ENCODE results near the gene ZBTB44.
"Not testable (repeated sequence)": the region's sequence is repeated elsewhere in the genome, so short reads cannot be mapped to it uniquely, and the experiment has no call there.

ZBTB44 gene

DNA sequence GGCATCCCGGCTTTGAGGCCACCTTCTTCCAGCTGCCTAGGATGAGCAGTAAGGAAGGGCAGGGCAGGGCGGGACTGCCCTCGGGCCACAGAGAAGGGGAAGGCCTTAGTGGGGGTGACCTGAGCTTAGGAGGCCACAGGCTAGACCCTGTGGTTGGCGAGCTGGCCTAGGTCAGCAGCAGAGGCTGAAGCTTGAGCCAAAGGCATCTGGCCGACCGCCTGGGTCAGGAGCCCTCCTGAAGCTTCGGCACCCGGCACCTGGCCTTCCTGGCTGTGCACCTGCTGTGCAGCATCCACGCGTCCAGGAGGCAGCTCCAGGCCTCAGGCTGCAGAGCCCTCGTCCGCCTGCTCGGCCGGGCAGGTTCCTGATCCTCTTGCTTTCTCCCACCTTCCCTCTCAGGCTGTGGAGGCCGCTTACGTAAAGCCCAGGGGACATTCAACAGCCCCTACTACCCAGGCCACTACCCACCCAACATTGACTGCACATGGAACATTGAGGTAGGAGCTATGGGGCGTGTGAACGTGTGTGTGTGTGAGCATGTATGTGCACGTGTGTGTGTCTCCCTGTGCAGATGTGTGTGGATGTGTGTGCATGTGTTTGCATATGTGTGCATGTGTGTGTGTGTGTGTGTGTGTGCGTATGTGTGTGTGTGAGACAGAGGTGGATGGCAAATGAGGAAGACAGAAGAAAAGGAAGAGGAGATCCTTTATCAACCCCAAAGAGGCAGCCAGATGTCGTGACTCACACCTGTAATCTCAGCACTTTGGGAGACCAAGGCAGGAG, 120.3 kb downstream of the ZBTB44 start:
- no peak overlapping the region for H3K4me3 ChIP-seq (ENCODE audit: control insufficient read depth, low read depth, low read length)
- TF ChIP-seq, protein P1, sequence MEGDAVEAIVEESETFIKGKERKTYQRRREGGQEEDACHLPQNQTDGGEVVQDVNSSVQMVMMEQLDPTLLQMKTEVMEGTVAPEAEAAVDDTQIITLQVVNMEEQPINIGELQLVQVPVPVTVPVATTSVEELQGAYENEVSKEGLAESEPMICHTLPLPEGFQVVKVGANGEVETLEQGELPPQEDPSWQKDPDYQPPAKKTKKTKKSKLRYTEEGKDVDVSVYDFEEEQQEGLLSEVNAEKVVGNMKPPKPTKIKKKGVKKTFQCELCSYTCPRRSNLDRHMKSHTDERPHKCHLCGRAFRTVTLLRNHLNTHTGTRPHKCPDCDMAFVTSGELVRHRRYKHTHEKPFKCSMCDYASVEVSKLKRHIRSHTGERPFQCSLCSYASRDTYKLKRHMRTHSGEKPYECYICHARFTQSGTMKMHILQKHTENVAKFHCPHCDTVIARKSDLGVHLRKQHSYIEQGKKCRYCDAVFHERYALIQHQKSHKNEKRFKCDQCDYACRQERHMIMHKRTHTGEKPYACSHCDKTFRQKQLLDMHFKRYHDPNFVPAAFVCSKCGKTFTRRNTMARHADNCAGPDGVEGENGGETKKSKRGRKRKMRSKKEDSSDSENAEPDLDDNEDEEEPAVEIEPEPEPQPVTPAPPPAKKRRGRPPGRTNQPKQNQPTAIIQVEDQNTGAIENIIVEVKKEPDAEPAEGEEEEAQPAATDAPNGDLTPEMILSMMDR (IDR thresholded peaks at IDR 0.05; ENCODE audit: control insufficient read depth, insufficient read depth, low read depth, low read length, missing control alignments): no peak
- DNase-seq (ENCODE audit: low read depth): no peak

DNA sequence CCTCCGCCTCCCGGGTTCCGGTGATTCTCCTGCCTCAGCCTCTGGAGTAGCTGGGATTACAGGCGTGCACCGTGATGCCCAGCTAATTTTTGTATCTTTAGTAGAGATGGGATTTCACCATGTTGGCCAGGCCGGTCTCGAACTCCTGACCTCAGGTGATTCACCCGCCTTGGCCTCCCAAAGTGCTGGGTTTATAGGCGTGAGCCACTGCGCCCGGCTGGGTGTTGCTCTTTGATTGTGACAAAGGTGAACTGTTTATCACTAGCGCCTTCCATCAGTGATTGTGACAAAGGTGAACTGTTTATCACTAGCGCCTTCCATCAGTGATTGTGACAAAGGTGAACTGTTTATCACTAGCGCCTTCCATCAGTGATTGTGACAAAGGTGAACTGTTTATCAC, 121.2 kb downstream of the ZBTB44 start:
- DNase-seq (ENCODE audit: low read depth); H3K4me3 ChIP-seq (ENCODE audit: control insufficient read depth, low read depth, low read length): not testable (repeated sequence)

DNA sequence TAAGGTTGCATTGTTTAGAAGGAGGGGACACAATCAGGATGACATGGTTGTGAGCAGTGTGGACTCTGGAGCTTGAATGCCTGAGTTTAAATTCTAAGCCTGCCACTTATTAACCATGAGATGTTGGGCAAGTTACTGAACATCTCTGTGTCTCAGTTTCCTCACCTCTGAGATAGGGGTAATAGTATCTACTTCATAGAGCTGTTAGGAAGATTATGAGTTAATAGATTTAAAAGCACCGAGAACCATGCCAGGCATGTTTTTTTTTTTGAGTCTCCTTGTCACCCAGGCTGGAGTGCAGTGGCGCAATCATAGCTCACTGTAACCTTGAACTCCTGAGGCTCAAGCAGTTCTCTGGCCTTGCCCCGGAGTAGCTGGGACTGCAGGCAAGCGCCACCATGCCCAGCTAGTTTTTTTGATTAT, 121.9 kb downstream of the ZBTB44 start:
- no peak for DNase-seq (ENCODE audit: low read depth)
- TF ChIP-seq, protein P1 (IDR thresholded peaks at IDR 0.05; ENCODE audit: control insufficient read depth, insufficient read depth, low read depth, low read length, missing control alignments): no peak
- H3K4me3 ChIP-seq (ENCODE audit: control insufficient read depth, low read depth, low read length): no peak overlapping the region

DNA sequence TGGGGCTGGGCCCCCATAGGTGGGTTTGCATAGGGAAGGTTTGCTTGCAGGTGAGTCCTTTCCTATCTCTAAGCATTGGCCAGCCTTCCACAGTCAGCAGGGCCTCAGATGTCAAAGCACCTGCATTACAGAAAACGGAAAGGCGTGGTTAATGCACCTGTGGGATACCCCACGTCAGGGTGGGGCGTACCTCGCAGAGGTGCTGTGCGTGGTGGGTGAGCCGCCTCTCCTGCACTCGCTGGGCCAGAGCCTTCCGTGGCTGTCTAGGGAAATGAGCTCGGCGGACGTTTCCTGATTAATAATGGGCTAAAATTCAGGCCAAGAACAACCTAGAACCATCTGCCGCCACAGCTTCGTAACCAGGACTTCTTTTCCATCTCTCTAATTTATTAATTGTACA, 122.8 kb downstream of the ZBTB44 start:
- H3K4me3 ChIP-seq (ENCODE audit: control insufficient read depth, low read depth, low read length): no peak overlapping the region
- DNase-seq (ENCODE audit: low read depth): no peak
- TF ChIP-seq, protein P1 (IDR thresholded peaks at IDR 0.05; ENCODE audit: control insufficient read depth, insufficient read depth, low read depth, low read length, missing control alignments): no peak

- H3K4me3 ChIP-seq (ENCODE audit: control insufficient read depth, low read depth, low read length): no peak overlapping the region
- DNase-seq (ENCODE audit: low read depth): no peak
- TF ChIP-seq, protein P1 (IDR thresholded peaks at IDR 0.05; ENCODE audit: control insufficient read depth, insufficient read depth, low read depth, low read length, missing control alignments): no peak
Observed at GRCh38 chr11:130190371-130190881, 124.3 kb downstream of the ZBTB44 start.

GRCh38 chr11:130189492-130190210, 125.1 kb downstream of the ZBTB44 start:
- no peak for DNase-seq (ENCODE audit: low read depth)
- H3K4me3 ChIP-seq (ENCODE audit: control insufficient read depth, low read depth, low read length): no peak overlapping the region
- TF ChIP-seq, protein P1 (IDR thresholded peaks at IDR 0.05; ENCODE audit: control insufficient read depth, insufficient read depth, low read depth, low read length, missing control alignments): no peak

All from AG09309 (cell line).